HG03060 (cell line): ENCODE data around the gene RINT1.
"Not testable (repeated sequence)": the region's sequence is repeated elsewhere in the genome, so short reads cannot be mapped to it uniquely, and the experiment has no call there.

Experiments
- ATAC-seq: cut with Tn5 transposase; IDR thresholded peaks from one replicate; pipeline ENCODE4 v1.9.1; 2021; ENCODE audit warnings: low read depth, moderate number of reproducible peaks; ENCODE audit not compliant: unreplicated experiment

The RINT1 gene

DNA sequence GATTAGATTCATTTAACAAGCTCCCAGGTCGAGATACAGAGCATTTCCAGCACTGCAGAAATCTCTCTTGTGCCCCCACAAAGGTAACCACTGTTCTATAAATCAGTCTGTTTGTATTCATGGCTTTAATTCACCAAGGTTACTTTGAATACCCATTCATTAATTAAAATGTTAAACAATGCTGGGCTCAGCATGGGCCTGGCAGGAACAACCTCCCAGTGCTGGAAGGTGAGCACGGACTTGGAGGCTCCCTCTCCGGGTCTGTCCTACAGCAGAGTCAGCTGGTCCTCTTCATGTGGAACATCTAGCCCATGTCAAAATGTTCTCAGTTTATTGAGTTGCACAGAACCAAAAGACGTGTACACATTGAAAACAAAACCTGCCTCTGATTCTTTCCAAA lies 64.9 kb downstream of the RINT1 start:
- no peak for ATAC-seq

DNA sequence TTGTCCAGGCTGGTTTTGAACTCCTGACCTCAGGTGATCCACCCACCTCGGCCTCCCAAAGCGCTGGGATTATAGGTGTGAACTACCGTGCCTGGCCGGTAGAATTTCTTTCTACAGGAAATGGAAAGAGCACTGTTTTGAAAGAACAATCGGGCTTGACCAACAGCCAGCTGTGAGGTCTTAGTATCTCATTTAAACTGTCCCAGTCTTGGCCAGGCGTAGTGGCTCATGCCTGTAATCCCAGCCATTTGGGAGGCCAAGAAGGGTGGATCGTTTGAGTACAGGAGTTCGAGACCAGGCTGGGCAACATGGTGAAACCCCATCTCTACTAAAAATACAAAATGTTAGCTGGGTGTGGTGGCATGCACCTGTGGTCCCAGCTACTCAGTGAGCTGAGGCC lies 67.1 kb downstream of the RINT1 start:
- ATAC-seq: not testable (repeated sequence)

- ATAC-seq: no peak
Observed at GRCh38 chr7:105599551-105599950, 67.5 kb downstream of the RINT1 start.

GRCh38 chr7:105600720-105601550 lies 68.9 kb downstream of the RINT1 start:
- no peak for ATAC-seq

GRCh38 chr7:105602325-105603305 lies 70.6 kb downstream of the RINT1 start:
- ATAC-seq: no peak

DNA sequence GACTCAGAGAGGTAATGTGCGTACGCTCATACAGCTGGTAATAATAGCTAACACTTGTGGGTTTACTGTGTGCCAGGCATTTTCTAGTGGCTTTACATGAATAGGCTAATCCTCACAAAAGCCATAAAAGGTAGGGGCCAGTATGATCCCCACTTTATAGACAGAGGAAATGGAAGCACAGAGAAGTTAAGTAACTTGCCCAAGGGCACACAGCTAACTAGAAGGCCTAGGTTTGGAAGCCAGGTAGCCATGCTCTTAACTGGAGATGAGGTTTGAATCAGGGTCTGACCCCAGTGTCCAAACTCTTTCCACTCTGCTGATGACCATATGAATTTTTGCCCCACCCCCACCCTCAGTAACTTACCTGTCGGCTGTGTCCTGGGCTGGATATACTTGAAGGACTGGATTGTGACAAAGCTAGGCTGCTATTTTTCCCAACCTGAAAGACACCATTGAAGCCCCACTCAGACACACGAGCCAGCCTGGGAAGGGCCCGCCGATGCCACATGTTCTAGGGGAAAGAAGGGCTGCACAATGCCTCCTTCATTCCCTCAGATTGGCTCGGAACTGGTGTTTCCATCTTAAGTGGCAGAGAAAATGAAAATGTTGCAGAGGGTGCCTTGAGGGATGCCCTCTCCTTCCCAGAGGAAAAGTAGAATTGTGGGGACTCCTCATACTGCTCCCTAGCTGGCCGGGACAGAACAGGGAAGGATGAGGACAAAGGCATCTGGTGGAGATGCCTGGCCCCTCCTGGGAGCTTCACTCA lies 78.3 kb downstream of the RINT1 start:
- no peak for ATAC-seq

DNA sequence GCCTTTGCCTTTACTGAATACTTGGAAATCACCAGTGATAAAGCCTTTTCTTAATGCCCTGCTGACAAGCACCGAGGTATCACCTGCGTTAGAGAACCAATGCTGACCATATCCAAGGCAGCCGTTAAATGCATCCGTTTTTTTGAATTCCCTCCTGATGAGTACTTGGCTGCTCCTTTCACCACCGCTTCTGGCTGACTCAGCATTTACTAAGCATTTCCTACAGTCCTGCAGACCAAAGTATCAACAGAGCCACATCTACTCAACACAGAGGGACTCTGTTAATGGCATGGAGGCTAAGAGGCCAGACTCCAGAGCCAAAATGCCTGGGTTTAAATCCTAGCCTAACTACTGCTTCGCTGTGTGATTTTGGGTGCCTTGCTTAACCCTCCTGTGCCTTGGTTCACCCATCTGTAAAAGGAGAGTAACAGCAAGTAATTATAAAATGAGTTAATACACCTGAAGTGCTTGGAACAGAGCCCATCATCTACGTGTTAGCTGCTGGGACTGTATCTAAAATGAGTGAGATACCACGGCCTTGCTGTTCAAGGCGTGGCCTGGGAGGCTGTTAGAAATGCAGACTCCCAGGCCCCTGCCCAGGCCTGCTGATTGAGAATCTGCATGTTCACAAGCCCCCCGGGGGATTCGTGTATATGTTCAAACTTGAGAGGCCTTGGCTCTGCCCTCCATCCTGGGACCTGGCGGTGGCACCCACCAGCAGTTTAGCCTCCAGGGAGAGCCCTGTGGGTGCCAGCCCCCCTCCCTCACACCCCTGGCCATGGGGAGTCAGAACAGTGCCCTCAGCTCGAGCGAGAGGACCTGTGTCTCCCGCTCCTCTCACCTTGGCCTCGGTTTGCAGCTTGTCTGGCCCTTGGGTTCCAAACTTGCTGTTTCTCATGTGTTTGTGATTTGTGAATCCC lies 80.1 kb downstream of the RINT1 start:
- no peak for ATAC-seq

DNA sequence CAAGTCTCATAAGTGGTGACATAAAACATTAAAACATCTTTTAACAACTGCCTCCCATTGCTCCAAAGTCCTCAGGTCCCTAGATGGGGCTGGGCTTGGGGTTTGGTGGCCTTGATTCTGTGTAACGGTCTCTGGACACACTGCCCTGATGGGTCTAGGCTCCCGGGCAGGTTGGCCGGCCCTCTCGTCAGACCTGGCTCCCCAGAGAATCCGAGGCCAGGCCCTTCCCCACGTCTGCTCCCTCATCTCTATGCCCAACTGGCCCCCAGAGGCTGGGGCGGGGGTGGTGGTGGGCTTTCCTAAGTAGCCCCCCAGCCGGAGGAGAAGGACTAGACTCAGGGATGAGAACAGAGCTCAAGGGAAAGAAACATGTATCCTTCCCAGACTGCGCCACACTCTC lies 80.8 kb downstream of the RINT1 start:
- no peak for ATAC-seq

GRCh38 chr7:105613611-105614330 lies 81.8 kb downstream of the RINT1 start:
- no peak for ATAC-seq

DNA sequence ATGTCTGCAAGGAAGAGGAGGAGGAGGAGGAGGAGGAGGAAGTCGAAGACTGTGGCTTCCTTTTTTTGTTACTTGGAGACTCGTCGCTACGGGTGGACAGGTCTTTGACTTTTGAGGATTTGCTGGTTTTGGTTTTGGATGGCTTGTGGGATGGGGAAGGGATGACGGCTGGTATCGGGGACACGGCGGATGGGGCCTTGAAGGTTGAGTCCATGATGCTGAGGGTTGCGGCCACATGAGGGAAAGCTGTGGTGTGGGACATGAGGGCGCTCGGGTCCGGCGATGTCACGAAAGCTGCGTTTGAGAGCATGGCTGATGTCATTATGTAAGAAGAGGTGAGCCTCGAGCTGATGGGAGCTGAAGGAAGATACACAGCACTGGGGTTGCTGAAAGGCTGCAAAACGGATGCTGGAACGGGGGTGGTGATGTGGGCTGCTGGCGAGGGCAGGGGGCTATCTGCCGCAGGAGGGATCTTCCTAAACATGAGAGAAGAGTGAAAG lies 82.4 kb downstream of the RINT1 start:
- ATAC-seq: no peak
